Glutamatergic neuron (in vitro differentiated cells): ENCODE data around the gene GLCE. TPM values are rescaled to one million over a fixed set of nuclear protein-coding genes. Genes with fewer than 3 reads are reported as not detected.

ENCODE experiments used
- DNase-seq: peaks from one replicate; pipeline ENCODE4 v3.0.0; 2022
- H3K27ac Mint-ChIP-seq: one replicate; pipeline ENCODE4 v1.8.0; 2020; ENCODE audit warnings: mild to moderate bottlenecking, mixed read lengths, inconsistent platforms; ENCODE audit not compliant: unreplicated experiment
- H3K27me3 Mint-ChIP-seq: one replicate; pipeline ENCODE4 v1.8.0; 2020; ENCODE audit warnings: mild to moderate bottlenecking, moderate library complexity, mixed read lengths, inconsistent platforms; ENCODE audit not compliant: unreplicated experiment
- H3K36me3 Mint-ChIP-seq: one replicate; pipeline ENCODE4 v1.8.0; 2020; ENCODE audit warnings: mild to moderate bottlenecking, mixed read lengths, inconsistent platforms; ENCODE audit not compliant: unreplicated experiment
- H3K4me1 Mint-ChIP-seq: one replicate; pipeline ENCODE4 v1.8.0; 2020; ENCODE audit warnings: mild to moderate bottlenecking, low read depth, mixed read lengths, inconsistent platforms; ENCODE audit not compliant: unreplicated experiment
- H3K4me3 Mint-ChIP-seq: one replicate; pipeline ENCODE4 v1.8.0; 2020; ENCODE audit warnings: mild to moderate bottlenecking, mixed read lengths, inconsistent platforms; ENCODE audit not compliant: unreplicated experiment
- H3K9me3 Mint-ChIP-seq: one replicate; pipeline ENCODE4 v1.8.0; 2020; ENCODE audit warnings: mild to moderate bottlenecking, moderate library complexity, mixed read lengths, inconsistent platforms; ENCODE audit not compliant: unreplicated experiment
- total RNA-seq: library from RNA; stranded (reverse); fragmentation: NEBNext Ultra II Directional; extraction: Animal tissue kit (Norgen Biotek cat#: 25700); gene quantifications from one replicate; pipeline ENCODE4 v1.2.1, GENCODE V29; 2021; ENCODE audit not compliant: unreplicated experiment
- TF ChIP-seq, protein P1 (sequence below): fragments of 200-600 bp; sonication (generic); IDR thresholded peaks from one replicate; pipeline ENCODE4 v1.5.0; 2021; ENCODE audit not compliant: partially characterized antibody, unreplicated experiment

The GLCE gene
- total RNA-seq, 1 donor from 2014 or later: 6.7 TPM

DNA sequence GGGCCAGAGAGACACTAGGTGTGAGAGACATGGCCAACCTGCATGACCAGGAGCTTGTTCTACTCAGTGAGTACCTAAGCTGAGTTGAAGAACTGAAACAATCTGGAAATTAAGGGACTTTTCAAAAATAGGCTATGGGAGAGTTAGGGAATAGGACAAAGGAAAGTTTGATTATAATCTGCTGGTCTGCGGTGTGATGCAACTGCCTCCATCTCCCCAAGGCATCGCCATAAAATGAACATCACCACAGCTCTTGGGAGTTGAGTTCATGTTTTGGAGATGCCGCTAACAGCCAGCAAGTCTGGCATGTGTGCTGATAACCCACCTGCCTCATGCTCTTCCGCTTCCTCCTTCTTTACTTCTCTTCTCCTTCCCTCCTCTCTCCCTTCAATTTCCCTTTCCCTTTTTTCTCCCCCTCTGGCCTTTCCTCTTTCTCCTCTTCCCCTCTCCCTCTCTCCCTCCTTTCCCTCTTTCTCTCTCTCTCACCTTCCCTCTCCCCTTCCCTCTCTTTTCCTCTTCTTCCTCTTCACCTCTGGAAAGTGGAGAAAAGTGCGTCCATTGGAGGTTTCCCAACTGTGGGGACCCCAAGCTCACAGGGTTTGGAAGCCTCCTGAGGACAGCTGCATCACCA, 39.1 kb upstream of the GLCE start:
- H3K9me3 Mint-ChIP-seq: peaks cover 9% of the 10 kb centered on the region
- no peaks in the 10 kb centered on the region for H3K36me3 Mint-ChIP-seq
- no peak overlapping the region for H3K27ac Mint-ChIP-seq
- no peak for DNase-seq
- H3K27me3 Mint-ChIP-seq: peaks cover 12% of the 10 kb centered on the region
- H3K4me1 Mint-ChIP-seq: peaks cover 23% of the 10 kb centered on the region
- no peak overlapping the region for H3K4me3 Mint-ChIP-seq
- TF ChIP-seq, protein P1, sequence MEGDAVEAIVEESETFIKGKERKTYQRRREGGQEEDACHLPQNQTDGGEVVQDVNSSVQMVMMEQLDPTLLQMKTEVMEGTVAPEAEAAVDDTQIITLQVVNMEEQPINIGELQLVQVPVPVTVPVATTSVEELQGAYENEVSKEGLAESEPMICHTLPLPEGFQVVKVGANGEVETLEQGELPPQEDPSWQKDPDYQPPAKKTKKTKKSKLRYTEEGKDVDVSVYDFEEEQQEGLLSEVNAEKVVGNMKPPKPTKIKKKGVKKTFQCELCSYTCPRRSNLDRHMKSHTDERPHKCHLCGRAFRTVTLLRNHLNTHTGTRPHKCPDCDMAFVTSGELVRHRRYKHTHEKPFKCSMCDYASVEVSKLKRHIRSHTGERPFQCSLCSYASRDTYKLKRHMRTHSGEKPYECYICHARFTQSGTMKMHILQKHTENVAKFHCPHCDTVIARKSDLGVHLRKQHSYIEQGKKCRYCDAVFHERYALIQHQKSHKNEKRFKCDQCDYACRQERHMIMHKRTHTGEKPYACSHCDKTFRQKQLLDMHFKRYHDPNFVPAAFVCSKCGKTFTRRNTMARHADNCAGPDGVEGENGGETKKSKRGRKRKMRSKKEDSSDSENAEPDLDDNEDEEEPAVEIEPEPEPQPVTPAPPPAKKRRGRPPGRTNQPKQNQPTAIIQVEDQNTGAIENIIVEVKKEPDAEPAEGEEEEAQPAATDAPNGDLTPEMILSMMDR: no peak

DNA sequence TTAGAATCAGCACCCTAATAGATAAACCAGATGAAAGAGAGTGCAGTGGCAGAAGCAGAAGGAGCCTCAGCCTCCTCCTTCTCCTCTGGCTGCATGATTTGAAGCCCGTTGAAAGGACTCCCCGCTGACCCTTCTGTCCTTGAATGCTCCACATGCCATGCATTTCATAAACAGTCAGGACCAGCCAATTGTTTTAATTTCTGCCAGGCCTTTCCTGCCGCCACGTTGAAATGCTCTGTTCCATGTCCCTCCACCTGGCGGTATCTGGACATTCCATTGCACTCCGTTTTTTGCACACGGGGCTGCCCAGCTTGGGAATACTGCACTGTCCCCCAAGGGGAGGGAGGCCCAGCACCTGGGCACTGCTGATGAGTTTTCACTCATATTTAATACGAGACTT, 35.2 kb upstream of the GLCE start:
- Mint-ChIP-seq H3K9me3 (no peaks in the 10 kb centered on the region), H3K27me3 (peaks cover 3% of the 10 kb centered on the region), H3K4me1 (no peaks in the 10 kb centered on the region), H3K36me3 (no peaks in the 10 kb centered on the region), H3K27ac (no peak overlapping the region), H3K4me3 (no peak overlapping the region)
- DNase-seq: no peak
- TF ChIP-seq, protein P1: no peak

DNA sequence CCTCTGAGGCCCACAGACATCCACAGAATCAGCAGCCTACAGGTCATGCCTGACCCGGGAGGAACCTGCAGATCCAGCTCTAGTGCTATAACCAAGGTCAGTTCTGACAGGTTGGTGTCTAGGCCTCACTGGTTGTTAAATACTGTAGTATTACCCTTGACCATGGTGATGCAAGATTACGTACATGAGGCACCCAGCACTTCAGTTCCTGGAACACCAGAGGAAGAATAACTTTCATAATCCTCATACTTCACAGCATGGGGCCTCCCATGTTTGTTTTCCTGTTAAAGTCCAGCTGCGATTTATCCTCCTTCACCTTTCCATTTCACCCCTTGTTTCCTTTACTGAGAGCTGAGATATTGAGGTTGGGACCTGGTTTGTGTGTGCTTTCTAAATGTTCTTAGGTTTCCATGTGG, 34.4 kb upstream of the GLCE start:
- H3K27ac Mint-ChIP-seq: no peak overlapping the region
- no peak for DNase-seq
- H3K36me3 Mint-ChIP-seq: no peaks in the 10 kb centered on the region
- H3K27me3 Mint-ChIP-seq: peaks cover 3% of the 10 kb centered on the region
- H3K4me3 Mint-ChIP-seq: no peak overlapping the region
- no peaks in the 10 kb centered on the region for H3K4me1 Mint-ChIP-seq
- no peaks in the 10 kb centered on the region for H3K9me3 Mint-ChIP-seq
- TF ChIP-seq, protein P1: no peak

DNA sequence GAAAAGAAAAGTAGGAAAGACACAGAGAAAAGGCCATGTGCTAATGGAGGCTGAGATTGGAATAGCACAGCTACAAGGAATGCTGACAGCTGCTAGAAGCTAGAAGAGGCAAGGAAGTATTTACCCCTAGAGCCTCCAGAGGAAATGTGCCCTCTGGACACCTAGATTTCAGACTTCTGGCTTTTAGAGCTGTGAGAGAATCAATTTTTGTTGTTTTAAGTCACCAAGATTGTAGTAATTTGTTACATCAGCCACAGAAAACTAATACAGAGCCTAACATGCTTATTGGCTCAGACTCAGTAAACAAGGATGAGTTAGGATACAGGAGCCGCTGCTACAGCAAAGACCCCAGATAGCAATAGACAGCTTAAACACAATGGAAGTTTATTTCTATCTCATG, 33.1 kb upstream of the GLCE start:
- no peak overlapping the region for H3K4me3 Mint-ChIP-seq
- peaks cover 3% of the 10 kb centered on the region for H3K27me3 Mint-ChIP-seq
- H3K9me3 Mint-ChIP-seq: peaks cover 3% of the 10 kb centered on the region
- H3K4me1 Mint-ChIP-seq: no peaks in the 10 kb centered on the region
- H3K27ac Mint-ChIP-seq: no peak overlapping the region
- TF ChIP-seq, protein P1: no peak
- DNase-seq: no peak
- no peaks in the 10 kb centered on the region for H3K36me3 Mint-ChIP-seq

DNA sequence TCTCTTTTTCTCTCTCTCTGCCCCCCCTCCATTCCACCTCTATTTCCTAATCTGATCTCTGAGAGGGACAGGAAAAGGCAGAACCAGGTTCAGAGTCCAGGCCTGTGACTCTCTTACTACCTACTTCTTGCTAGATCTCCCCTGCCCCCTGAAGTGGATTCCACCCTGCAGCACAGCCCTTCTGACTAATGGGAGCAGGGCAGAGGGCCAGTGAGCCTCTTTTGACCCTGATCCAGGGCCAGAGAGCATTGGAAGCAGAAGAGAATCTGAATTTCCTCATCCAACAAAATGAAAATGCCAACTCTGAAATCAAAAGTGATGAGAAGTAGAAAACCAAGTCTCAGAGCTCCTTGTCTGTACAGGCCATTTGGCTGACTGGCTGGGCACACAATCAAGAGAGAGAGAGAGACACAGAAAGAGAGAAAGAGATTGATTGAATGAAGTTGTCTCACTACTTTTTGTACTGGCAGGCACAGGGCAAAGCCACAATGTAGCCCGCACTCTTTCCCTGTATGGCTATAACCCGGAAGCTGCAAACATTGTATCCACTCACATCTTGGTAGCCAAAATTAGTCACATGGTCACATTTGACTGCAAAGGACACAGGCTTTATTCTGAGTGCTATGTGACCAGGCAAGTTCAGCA, 31.6 kb upstream of the GLCE start:
- Mint-ChIP-seq H3K27ac (no peak overlapping the region), H3K36me3 (no peaks in the 10 kb centered on the region), H3K9me3 (peaks cover 3% of the 10 kb centered on the region), H3K4me1 (peaks cover 2% of the 10 kb centered on the region), H3K4me3 (no peak overlapping the region), H3K27me3 (peaks cover 5% of the 10 kb centered on the region)
- no peak for DNase-seq
- TF ChIP-seq, protein P1: no peak
